ENCODE measurements around the gene SYNPO2.

GRCh38 chr4:119084513-119084912 lies 195.9 kb downstream of the SYNPO2 start:
- TF ChIP-seq CTCF (conservative IDR thresholded peaks at IDR 0.05; ENCODE audit: low read depth, low read length) (no peak), EZH2 (IDR thresholded peaks at IDR 0.05; ENCODE audit: borderline replicate concordance, low read depth, low read length, poor library complexity, severe bottlenecking) (no peak)

Data from A673 (cell line).